HCT116 (cell line): ENCODE results near the gene TMEM132D. TPM values are rescaled to one million over a fixed set of nuclear protein-coding genes. Genes with fewer than 3 reads are reported as not detected.

Source experiments
- ATAC-seq: fragments of 200-7000 bp; cut with Tn5 transposase; 2 replicates; pipeline ENCODE4 v1.9.1; 2020; ENCODE audit warnings: mild to moderate bottlenecking, moderate library complexity
- BruUV-seq: library from RNA; stranded (reverse); fragments of 400-500 nt; replicated peaks from 2 replicates; lab custom pipeline; 2021; lab: Mats Ljungman, UMichigan
- CTCF ChIA-PET: fragments of 300-600 bp; sonication (Branson Sonifier 250); formaldehyde crosslinking; loops from one replicate; lab custom pipeline; 2021; ENCODE audit warnings: antibody characterized with exemption; lab: Charles Lee
- POLR2A ChIA-PET: fragments of 300-600, 350-600 bp; sonication (Branson Sonifier 250); formaldehyde crosslinking; loops from one replicate; lab custom pipeline; 2021; ENCODE audit warnings: antibody characterized with exemption; lab: Charles Lee
- RAD21 ChIA-PET, 2 experiments: fragments of 300-600 bp; sonication (Branson Sonifier 250); formaldehyde crosslinking; loops; one replicate each; lab custom pipeline; 2023; ENCODE audit warnings: low total read pairs in 2 of 2; ENCODE audit not compliant: uncharacterized antibody in 2 of 2, unreplicated experiment in 2 of 2, low non-redundant PET in 1 of 2; lab: Charles Lee
- DNase-seq: peaks from one replicate; pipeline ENCODE4 v3.0.0-alpha.2; 2010; ENCODE audit warnings: low read depth, low spot score
- H2AFZ ChIP-seq: fragments of 200-600 bp; shearing (Covaris generic), sonication (generic); 2 replicates; pipeline ENCODE4 v1.6.1; 2017; ENCODE audit warnings: low read depth, mixed run types, mixed read lengths, antibody characterized with exemption, low read length; ENCODE audit not compliant: poor library complexity, severe bottlenecking
- H3K27ac ChIP-seq: 2 replicates; pipeline ENCODE4 v1.5.1; 2012; ENCODE audit warnings: low read depth, low read length
- H3K27me3 ChIP-seq: fragments of 200-600 bp; sonication (generic); 2 replicates; pipeline ENCODE4 v1.6.1; 2016; ENCODE audit warnings: mixed run types, low read length, mixed read lengths; ENCODE audit not compliant: insufficient read depth
- H3K36me3 ChIP-seq, 2 experiments: fragments of 200-500 bp in 1 of 2; fragments of 200-600 bp in 1 of 2; sonication (Bioruptor generic) in 1 of 2; sonication (generic) in 1 of 2; 2 replicates each; pipeline versions ENCODE4 v1.5.1 to v1.6.1; 2014 to 2016; ENCODE audit warnings: low read length in 2 of 2, inconsistent platforms in 1 of 2, mixed read lengths in 1 of 2, mixed run types in 1 of 2; ENCODE audit not compliant: insufficient read depth in 2 of 2, control insufficient read depth in 1 of 2
- H3K4me1 ChIP-seq, 2 experiments: fragments of 200-600 bp in 1 of 2; sonication (generic) in 1 of 2; 2 replicates each; pipeline versions ENCODE4 v1.5.1 to v1.6.1; 2012 to 2017; ENCODE audit warnings: low read length in 2 of 2, inconsistent platforms in 1 of 2, mild to moderate bottlenecking in 1 of 2, mixed read lengths in 1 of 2, mixed run types in 1 of 2, moderate library complexity in 1 of 2; ENCODE audit not compliant: insufficient read depth in 2 of 2, control insufficient read depth in 1 of 2
- H3K4me2 ChIP-seq: fragments of 200-600 bp; sonication (generic); 2 replicates; pipeline ENCODE4 v1.6.1; 2017; ENCODE audit warnings: mixed run types, low read length, mixed read lengths
- H3K4me3 ChIP-seq, 2 experiments: fragments of 200-600 bp in 1 of 2; sonication (generic) in 1 of 2; replicated peaks in 1 of 2; 2 replicates each; pipeline ENCODE4 v1.5.1; 2011 to 2016; ENCODE audit warnings: low read length in 2 of 2, control low read depth in 1 of 2, low read depth in 1 of 2, mild to moderate bottlenecking in 1 of 2, mixed read lengths in 1 of 2, mixed run types in 1 of 2
- H3K79me2 ChIP-seq: fragments of 200-600 bp; sonication (generic); 2 replicates; pipeline ENCODE4 v1.6.1; 2017; ENCODE audit warnings: mild to moderate bottlenecking, mixed run types, low read length, moderate library complexity, mixed read lengths; ENCODE audit not compliant: insufficient read depth
- H3K9ac ChIP-seq: fragments of 200-600 bp; sonication (generic); 2 replicates; pipeline ENCODE4 v1.6.1; 2016; ENCODE audit warnings: low read length, mixed read lengths
- H3K9me2 ChIP-seq: fragments of 200-600 bp; sonication (generic), shearing (Covaris generic); 2 replicates; pipeline ENCODE4 v1.6.1; 2017; ENCODE audit warnings: mixed run types, mild to moderate bottlenecking, moderate library complexity; ENCODE audit not compliant: insufficient read depth
- H3K9me3 ChIP-seq, 2 experiments: fragments of 200-500 bp in 1 of 2; fragments of 200-600 bp in 1 of 2; sonication (Bioruptor generic) in 1 of 2; sonication (generic) in 1 of 2; 2 replicates each; pipeline ENCODE4 v1.6.1; 2014 to 2017; ENCODE audit warnings: low read length in 2 of 2, mixed read lengths in 2 of 2, inconsistent platforms in 1 of 2, low read depth in 1 of 2, mild to moderate bottlenecking in 1 of 2, mixed run types in 1 of 2, moderate library complexity in 1 of 2; ENCODE audit not compliant: control insufficient read depth in 1 of 2, insufficient read depth in 1 of 2
- H4K20me1 ChIP-seq: fragments of 200-600 bp; sonication (generic), shearing (Covaris generic); 2 replicates; pipeline ENCODE4 v1.6.1; 2017; ENCODE audit warnings: mixed run types, mild to moderate bottlenecking, moderate library complexity; ENCODE audit not compliant: insufficient read depth
- ELF1 ChIP-seq: IDR thresholded peaks from 2 replicates; pipeline ENCODE4 v1.6.1; 2012; ENCODE audit warnings: low read depth, borderline replicate concordance
- FOSL1 ChIP-seq: IDR thresholded peaks from 2 replicates; pipeline ENCODE4 v1.6.1; 2012; ENCODE audit warnings: low read depth
- POLR2A ChIP-seq: IDR thresholded peaks from 2 replicates; pipeline ENCODE4 v1.7.0; 2011; ENCODE audit warnings: borderline replicate concordance; ENCODE audit not compliant: insufficient read depth, insufficient read length; ENCODE audit errors: extremely low read depth
- POLR2AphosphoS5 ChIP-seq: IDR thresholded peaks from 2 replicates; pipeline ENCODE4 v1.6.1; 2011; ENCODE audit warnings: mild to moderate bottlenecking, low read depth, low read length, moderate library complexity
- SP1 ChIP-seq: IDR thresholded peaks from 2 replicates; pipeline ENCODE4 v1.6.1; 2012; ENCODE audit warnings: low read depth
- YY1 ChIP-seq: IDR thresholded peaks from 2 replicates; pipeline ENCODE4 v1.6.1; 2011; ENCODE audit warnings: low read length, low read depth, moderate library complexity, mild to moderate bottlenecking; ENCODE audit not compliant: insufficient replicate concordance; ENCODE audit errors: extremely low read depth
- ZNF274 ChIP-seq: fragments of 200-500 bp; sonication (Bioruptor generic); IDR thresholded peaks from 2 replicates; pipeline ENCODE4 v1.6.1; 2014; ENCODE audit warnings: mild to moderate bottlenecking, low read depth, low read length, inconsistent platforms
- intact Hi-C: fragments of 100-400 bp; cut with micrococcal nuclease; formaldehyde crosslinking; loops from 2 replicates; pipeline ENCODE4 v1.10.0; 2022
- total RNA-seq: library from RNA; stranded (reverse); gene quantifications from one replicate; pipeline ENCODE4 v1.2.1, GENCODE V29; 2021; ENCODE audit not compliant: unreplicated experiment
- TF ChIP-seq, protein P1 (sequence below): IDR thresholded peaks from 2 replicates; pipeline ENCODE4 v1.6.1; 2011; ENCODE audit warnings: mild to moderate bottlenecking, low read length, moderate library complexity; ENCODE audit not compliant: insufficient replicate concordance; ENCODE audit errors: extremely low read depth
- TF ChIP-seq, protein P2 (sequence below): IDR thresholded peaks from 2 replicates; pipeline ENCODE4 v1.6.1; 2012; ENCODE audit warnings: low read depth
- TF ChIP-seq, protein P3 (sequence below), 3 experiments: fragments of 200-600 bp in 1 of 3; sonication (generic) in 1 of 3; IDR thresholded peaks in 2 of 3; conservative IDR thresholded peaks in 1 of 3; 2 replicates each; pipeline ENCODE4 v1.5.1; 2012 to 2017; ENCODE audit warnings: low read depth in 2 of 3, low read length in 2 of 3, antibody characterized with exemption in 1 of 3, borderline replicate concordance in 1 of 3, control low read depth in 1 of 3, mild to moderate bottlenecking in 1 of 3, mixed read lengths in 1 of 3, mixed run types in 1 of 3, moderate library complexity in 1 of 3; ENCODE audit not compliant: insufficient read depth in 1 of 3

Gene TMEM132D
- total RNA-seq, 1 experiment from 2014 or later = not detected

DNA sequence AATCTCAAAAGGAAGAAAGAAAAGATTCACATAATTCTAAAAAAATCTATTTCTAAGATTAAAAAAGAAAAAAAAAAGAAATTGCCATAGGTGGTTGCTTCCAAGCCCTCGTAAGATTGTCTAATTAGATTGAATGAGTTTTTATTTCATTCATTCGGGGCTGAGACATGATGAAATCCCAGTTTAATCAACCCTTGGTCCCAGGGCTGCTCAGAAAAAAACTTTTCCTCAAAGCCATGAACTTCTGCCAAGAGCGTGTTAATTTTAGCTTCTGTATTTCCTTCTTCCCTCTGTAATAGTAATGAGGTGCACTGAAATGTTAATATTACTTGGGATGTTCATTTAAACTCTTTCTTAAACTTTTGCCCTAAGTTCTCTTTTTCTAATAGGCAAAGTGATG lies 62.6 kb downstream of the TMEM132D start (continued):
- TF ChIP-seq, protein P1, sequence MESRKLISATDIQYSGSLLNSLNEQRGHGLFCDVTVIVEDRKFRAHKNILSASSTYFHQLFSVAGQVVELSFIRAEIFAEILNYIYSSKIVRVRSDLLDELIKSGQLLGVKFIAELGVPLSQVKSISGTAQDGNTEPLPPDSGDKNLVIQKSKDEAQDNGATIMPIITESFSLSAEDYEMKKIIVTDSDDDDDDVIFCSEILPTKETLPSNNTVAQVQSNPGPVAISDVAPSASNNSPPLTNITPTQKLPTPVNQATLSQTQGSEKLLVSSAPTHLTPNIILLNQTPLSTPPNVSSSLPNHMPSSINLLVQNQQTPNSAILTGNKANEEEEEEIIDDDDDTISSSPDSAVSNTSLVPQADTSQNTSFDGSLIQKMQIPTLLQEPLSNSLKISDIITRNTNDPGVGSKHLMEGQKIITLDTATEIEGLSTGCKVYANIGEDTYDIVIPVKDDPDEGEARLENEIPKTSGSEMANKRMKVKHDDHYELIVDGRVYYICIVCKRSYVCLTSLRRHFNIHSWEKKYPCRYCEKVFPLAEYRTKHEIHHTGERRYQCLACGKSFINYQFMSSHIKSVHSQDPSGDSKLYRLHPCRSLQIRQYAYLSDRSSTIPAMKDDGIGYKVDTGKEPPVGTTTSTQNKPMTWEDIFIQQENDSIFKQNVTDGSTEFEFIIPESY = no peak
- no peak for TF ChIP-seq FOSL1
- TF ChIP-seq ZNF274 = no peak

DNA sequence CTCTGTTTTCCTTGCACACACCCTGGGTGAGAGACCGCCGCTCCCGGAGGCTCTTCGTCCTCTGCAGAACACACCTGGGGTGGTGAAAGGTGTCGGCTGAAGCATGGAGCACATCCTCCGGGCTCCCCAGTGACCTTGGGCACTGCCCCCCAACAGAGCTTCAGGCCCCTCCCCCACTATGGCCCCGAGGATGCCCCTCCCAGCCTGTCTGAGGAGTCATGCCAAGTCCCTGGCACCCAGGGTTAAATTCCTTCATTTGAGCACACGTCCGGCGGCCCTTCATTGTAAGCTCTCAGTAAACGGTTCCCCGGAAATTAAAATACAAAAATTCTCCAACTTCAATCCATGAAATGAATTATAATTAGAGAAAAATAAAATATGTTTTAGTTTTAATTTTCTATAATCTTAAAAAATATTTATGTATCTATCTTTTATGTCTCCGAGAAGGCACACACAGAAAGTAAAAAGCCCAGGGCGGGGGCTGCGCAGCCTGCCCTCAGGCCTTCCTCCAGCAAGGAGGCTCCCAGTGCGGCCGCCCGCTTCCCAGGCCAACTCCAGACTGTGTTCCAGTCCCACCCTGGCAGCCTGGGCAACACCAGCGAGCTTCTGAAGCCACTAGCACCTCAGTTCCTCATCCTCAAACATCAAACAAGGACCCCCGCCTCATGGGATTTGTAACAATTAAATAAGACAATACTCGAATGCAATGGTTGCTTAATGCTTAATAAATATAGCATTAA lies 63.5 kb downstream of the TMEM132D start:
- no peak for DNase-seq
- Histone ChIP-seq H3K79me2 (no peaks in the 10 kb centered on the region), H4K20me1 (no peaks in the 10 kb centered on the region), H3K4me2 (no peak overlapping the region), H3K4me1 (no peaks in the 10 kb centered on the region), H3K36me3 (no peaks in the 10 kb centered on the region), H2AFZ (no peak overlapping the region), H3K9me3 (peaks cover 5 to 24% of the 10 kb centered on the region in 2 experiments; a peak in 2 of 4 replicates), H3K9ac (no peak overlapping the region), H3K27ac (no peak overlapping the region), H3K9me2 (no peaks in the 10 kb centered on the region), H3K4me3 (no peak overlapping the region), H3K27me3 (no peaks in the 10 kb centered on the region)
- no peak for ATAC-seq
- ChIA-PET CTCF (no interaction called here), RAD21 (no interaction called here), POLR2A (no interaction called here)
- no TSS peak for BruUV-seq
- TF ChIP-seq SP1 = no peak
- TF ChIP-seq FOSL1 = no peak
- TF ChIP-seq POLR2AphosphoS5 = no peak
- TF ChIP-seq, protein P2, sequence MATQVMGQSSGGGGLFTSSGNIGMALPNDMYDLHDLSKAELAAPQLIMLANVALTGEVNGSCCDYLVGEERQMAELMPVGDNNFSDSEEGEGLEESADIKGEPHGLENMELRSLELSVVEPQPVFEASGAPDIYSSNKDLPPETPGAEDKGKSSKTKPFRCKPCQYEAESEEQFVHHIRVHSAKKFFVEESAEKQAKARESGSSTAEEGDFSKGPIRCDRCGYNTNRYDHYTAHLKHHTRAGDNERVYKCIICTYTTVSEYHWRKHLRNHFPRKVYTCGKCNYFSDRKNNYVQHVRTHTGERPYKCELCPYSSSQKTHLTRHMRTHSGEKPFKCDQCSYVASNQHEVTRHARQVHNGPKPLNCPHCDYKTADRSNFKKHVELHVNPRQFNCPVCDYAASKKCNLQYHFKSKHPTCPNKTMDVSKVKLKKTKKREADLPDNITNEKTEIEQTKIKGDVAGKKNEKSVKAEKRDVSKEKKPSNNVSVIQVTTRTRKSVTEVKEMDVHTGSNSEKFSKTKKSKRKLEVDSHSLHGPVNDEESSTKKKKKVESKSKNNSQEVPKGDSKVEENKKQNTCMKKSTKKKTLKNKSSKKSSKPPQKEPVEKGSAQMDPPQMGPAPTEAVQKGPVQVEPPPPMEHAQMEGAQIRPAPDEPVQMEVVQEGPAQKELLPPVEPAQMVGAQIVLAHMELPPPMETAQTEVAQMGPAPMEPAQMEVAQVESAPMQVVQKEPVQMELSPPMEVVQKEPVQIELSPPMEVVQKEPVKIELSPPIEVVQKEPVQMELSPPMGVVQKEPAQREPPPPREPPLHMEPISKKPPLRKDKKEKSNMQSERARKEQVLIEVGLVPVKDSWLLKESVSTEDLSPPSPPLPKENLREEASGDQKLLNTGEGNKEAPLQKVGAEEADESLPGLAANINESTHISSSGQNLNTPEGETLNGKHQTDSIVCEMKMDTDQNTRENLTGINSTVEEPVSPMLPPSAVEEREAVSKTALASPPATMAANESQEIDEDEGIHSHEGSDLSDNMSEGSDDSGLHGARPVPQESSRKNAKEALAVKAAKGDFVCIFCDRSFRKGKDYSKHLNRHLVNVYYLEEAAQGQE = no peak
- TF ChIP-seq YY1 = no peak
- TF ChIP-seq POLR2A = no peak
- no peak for TF ChIP-seq ELF1
- TF ChIP-seq, protein P3, sequence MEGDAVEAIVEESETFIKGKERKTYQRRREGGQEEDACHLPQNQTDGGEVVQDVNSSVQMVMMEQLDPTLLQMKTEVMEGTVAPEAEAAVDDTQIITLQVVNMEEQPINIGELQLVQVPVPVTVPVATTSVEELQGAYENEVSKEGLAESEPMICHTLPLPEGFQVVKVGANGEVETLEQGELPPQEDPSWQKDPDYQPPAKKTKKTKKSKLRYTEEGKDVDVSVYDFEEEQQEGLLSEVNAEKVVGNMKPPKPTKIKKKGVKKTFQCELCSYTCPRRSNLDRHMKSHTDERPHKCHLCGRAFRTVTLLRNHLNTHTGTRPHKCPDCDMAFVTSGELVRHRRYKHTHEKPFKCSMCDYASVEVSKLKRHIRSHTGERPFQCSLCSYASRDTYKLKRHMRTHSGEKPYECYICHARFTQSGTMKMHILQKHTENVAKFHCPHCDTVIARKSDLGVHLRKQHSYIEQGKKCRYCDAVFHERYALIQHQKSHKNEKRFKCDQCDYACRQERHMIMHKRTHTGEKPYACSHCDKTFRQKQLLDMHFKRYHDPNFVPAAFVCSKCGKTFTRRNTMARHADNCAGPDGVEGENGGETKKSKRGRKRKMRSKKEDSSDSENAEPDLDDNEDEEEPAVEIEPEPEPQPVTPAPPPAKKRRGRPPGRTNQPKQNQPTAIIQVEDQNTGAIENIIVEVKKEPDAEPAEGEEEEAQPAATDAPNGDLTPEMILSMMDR (IDR thresholded peaks at IDR 0.05 in 2 of 3, conservative IDR thresholded peaks at IDR 0.05 in 1 of 3; ENCODE audit: borderline replicate concordance in 1 of 3, insufficient read depth in 1 of 3, low read depth in 2 of 3, low read length in 2 of 3) = no peak
- intact Hi-C loops = no loop called here
